Stimulated activated CD8-positive, alpha-beta memory T cell treated with anti-CD3 and anti-CD28 coated beads, Interleukin-15, amount 100 ng/mL, for 48 hours (primary cell): ENCODE results near the gene ROBO2.

Experiments used
- DNase-seq, 2 donors: peaks; one replicate each; pipeline ENCODE4 v3.0.0-alpha.2; 2020; ENCODE audit warnings: low read depth in 2 of 2

The ROBO2 gene

DNA sequence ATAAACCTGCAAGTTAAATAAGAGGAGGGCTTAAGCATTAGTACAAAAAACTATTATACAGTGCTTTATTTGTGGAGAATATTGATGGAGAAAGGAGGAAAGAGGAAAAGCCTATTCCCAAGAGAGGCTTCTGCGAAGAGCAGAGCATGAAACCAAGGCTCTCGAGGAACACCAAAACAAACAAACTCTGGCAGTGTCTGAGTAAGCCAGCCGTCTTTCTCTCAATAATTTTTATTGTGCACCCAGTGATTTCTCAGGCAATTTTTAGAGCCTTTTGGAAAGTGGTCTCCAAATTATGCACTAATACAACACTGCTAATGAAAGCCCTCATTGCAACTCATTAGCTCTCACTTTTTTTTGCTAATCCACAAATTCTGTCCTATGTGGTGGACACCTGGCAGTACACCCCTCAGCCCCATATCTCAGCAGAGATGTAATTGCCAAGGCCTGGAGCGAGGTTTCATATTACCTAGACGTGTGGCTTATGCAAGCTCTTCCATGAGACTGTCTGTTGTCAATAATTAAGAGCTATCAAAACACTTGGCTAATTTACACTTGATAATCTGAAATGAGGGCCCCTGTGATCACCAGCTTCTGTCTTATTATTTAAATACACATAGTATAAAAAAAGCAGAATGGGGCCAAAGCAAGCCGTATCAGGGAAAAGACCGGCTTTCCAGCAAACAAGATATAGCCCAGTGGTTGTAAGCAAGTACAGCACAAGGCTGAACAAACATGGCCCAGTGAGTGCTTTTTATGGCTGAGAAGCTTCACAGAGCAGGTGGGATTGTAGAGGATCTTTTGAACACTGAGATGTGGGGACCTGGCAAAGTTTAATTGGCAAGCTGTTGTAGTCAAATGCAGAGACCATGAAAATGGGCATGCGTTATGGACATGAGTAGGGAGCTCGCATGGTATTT is 216.9 kb downstream of the ROBO2 start:
- no peak for DNase-seq

DNA sequence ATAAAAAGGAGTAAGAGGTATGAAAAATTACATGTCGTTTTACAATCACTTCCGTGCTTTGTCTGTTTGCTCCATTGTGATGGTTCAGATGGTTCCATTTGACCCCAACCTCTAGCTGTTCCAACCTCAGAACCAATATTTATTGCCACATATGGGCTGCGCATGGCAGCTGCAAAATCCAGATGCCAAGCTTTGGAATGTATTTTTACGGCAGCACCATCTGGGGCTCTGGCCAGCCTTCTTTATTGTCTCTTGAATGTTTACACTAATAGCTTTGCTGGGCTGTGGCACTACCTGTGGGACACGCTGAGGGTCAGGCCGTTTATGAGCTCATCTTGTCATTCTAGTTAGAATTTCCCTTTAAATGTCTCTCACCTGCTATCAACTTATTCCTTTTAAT is 219.8 kb downstream of the ROBO2 start:
- no peak for DNase-seq

DNA sequence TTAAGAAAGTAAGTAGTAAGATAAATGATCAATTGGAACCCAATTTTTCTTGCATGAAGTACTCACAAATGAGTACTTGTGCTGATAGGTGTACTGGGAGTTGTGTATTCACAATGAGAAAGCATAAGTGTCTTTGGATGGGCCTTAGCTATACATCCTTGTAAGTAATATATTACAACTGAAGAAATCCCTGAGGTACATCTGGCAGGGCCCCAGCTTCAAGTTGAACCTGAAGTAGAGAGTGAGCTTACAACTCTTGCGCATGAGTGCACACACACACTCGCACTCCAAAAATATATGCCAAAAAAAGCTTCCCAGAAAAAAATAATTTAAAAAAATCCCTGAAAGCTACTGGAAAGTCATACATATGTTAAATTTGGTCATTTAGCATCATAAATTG is 222.5 kb downstream of the ROBO2 start:
- no peak for DNase-seq

DNA sequence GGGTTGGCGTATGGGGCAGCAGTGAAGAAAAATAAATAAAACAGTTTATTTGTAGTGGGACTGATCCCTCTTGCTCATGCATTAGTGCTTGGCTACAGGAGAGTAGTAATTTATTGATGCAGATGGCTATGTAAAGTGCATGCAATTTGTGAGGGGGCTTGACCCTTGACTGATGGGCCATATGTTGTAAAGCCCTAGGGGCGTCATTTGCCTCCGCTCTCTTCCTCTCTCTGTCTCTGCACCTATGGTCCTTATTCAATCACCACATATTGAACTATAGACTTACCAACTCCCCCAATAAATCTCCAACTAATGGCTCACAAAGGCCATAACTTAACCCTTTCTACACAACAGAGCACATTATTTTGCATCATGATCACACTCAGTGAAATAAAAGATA is 227.7 kb downstream of the ROBO2 start:
- DNase-seq: no peak

DNA sequence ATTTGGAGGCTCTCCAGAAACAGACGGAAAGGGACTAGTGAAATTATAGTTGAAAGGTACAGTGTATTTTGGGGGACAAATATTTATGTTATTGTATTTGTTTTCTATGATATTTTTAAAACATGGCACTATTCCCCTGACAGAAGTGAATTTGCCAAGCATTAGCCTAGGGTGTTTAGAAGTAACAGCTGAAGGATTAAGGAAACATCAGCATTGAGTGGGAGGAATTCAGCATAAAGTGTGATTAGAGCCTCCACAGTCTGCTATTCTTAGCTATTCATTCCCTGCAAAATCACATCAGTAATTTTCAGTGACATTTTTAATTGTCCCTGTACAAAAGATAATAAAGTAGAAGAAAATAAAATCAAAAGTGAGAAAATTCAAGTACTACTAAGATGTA is 231.4 kb downstream of the ROBO2 start:
- no peak for DNase-seq

DNA sequence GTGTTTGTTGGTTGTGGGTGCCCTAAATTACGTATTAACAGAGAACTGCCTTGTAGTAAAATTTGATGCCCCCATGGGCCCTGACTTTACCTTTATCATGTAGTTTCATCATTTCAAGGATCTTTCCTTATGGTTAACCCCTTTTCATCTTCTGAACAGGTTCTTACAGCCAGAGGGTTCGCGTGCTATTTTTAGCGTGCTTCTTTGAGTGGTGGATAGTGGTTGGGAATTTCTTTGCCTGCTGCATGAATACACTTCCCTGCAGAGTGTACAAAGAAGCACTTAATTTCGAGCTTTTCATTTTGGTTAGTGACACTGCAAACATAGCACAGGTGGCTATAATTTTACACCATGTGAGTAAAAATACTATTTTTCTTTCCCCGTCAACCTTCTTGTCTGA is 231.8 kb downstream of the ROBO2 start:
- DNase-seq: no peak

DNA sequence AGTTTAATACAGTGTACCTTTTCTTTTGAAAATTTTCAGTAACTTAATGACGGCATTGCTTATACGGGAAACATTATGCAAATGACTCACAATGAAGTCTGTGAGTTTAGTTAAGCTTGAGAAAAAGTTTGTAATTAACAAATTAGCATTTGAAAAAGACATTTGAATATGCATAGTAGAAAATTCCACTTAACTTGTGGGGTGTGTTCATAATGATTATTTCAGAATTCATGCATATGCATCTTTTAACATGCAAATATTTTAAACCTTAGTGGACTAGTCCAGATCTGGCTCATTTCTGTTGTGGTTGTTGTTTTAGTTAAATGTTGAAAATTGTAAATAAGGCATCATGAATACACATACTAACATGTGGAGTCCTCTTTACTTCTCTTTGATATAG is 239.4 kb downstream of the ROBO2 start:
- no peak for DNase-seq

DNA sequence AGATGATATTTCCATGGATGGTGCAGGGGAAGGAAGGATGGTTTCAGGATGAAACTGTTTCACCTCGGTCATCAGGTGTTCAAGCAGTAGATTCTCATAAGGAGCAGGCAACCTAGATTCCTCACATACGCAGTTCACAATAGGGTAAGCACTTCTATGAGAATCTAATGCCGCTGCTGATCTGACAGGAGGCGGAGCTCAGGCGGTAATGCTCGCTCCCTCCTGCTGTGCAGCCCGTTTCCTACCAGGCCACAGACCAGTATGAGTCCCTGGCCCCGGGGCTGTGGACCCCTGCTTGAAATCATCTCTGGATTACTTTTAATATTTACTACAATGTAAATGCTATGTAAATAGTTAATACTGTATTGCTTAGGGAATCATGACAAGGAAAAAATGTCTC is 241.8 kb downstream of the ROBO2 start:
- no peak for DNase-seq

DNA sequence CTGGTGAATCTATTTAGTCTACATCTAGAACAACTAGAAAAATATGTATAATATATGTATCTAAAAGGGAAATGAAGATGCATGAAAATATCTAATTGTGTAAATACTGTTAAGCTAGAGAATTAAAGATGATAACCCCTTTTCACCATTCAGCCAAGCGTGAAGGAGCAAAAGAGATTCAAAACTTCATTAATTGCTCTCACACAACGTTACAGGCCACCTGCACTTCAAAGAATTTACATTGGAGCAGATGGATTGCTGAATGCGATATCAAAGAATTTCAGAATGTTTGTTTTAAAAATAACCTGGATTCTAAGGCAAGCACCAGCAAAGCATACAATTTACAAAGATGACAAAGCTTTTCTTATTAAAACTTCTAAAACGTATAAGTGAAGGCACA is 243.2 kb downstream of the ROBO2 start:
- no peak for DNase-seq

DNA sequence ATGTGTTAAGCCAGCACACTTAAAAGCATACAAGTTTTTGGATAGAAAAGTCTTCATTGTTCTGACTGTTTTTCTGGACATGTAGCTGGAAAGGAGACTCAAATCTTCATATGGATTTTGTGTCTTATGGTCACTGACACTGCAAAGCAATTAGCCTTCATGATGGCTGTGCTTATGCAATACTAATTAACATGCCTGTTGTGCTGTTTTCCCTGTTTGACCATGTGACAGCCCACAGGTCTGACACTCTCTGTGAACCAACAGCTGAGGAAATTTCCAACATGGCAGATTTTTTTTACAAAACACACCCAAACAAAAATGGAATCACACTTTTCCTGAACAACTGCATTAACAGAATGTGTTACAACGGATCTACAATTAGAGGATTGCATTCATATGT is 248.4 kb downstream of the ROBO2 start:
- no peak for DNase-seq

DNA sequence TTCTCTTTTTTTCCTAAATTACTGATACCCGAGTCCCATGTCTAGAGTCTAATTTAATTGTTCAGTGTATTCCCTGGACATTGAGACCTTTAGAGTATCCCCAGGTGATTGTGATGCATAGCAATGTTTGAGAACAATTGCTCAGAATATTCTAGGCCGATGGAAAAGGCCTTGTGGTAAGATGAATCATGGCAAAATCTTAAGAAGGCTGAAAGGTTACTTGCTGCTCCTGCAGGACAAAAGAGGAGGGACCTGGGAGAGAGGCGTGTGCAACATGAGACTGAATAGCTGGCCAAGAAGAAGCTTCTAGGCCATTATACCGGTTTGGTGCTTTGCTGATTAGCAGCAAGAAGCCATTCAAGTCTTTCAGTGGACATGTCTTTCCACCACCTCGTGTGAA is 256.6 kb downstream of the ROBO2 start:
- DNase-seq: no peak

DNA sequence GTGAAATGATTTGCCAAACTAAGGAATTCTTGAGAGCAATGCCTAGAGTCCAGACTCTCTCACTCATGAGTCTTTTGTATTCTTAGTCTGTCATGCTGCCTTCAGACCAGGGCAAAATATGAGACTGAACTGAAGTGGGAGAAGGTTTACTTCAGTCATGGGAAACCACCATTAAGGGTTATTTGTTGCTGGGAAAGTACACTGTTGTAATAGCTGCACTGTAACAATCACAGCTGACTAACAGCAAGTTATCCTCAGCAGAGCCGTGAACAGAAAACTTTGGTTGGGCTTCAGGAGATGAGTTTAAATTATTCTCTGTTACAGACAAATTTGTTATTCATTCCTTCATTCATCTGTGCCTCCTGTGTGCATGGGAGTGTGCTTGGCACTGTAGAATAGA is 258.5 kb downstream of the ROBO2 start:
- DNase-seq: no peak

DNA sequence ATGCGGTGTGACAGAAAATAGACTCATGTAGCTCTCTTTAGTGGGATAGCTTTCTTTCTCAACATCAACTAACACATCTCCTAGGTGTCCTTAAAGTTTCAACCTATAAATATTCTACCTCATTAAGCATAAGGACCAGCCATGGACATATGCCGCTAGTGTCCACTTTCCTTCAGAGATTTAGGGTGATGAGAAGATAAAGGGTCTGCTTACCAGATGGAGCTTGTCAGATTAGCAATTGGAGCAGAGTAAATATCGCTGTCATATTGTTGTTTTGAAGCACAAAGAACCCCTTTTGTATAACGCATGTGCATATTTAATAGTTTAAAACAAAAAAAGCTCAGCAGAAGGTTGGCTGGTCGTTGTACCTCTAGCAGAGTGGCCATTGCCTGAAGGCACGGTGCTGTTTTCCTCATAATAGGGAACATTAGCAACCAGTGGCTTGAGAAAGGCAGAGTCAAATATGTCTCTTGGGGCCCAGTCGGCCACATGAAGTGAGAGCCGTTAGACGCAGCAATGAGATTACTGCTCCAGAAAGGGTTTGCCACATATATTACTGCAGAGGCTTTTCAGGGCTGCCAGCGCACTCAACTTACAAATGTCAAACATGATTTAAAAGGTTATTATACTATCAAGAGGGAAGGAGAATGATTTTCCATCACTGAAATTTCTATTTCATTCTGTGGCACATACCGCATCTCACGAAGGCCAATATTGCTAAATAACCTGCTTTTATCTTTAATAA is 264.2 kb downstream of the ROBO2 start:
- no peak for DNase-seq

DNA sequence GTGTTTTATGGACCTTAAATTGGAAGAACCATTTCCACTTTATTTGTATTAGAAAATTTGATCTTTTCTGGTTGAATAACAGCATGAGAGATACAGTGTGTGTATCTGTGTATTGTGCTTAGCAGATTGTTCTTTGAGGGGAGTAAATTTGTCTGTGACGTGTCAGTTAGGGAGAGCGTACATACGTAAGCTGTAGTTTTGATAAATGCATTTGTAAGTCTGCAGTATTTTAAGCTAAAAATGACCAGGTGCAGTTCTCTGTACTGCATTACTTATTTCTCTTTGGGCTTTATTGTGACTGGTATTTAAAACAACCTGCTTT is 264.8 kb downstream of the ROBO2 start:
- DNase-seq: no peak

DNA sequence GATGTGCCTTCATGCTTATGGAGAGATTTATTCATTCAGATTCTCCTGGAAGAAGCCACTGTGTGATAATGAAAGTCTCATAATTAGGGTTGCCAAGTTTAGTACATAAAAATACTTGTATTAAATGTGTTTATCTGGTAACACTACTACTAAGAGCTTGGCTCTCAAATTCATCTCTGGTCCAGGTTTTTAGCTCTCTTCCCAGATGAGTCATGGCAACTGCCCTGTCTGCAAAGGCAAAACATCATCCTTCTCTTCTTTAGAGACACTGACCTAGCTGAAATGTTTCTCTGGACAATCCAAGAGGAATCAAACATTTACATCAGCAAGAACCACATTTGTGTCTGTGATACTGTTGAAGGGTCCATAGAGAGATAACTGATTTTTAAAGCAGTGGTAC is 269.6 kb downstream of the ROBO2 start:
- DNase-seq: no peak

DNA sequence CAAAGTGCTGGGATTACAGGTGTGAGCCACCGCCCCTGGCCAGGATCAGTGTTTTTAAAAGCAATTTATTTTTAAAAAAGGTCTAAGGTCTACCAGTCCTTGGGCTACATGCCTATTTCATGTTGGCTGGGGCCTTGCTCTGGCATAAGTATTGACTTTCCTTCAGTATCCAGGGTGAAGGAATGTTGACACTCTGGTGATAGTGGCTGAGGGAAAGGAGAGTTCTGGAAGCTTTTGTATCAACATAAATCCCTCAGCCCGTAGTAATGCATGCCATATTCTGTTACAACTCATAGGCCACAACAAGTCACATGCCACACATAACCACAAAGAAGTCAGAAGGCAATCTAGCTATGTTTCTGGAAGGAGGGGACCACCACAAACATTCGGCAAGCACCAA is 273.9 kb downstream of the ROBO2 start:
- no peak for DNase-seq

DNA sequence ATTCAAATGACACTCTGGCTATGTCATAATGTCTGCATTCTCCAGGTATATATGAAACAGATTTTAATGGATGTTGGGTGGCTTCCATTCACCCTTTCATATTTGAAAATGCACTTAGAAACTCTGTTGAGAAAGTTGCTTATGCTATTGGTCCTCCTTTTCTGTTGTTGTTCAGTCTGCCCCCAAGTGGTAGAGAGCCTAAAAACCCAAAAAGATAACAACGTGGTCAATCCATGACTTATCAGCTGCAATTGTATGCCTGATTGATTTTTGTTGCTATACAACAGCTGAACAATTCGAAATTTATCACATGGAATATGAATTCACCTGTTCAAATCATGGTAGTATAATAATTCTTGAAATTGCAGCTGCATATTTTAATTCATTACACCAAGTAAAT is 279.8 kb downstream of the ROBO2 start:
- DNase-seq: no peak

DNA sequence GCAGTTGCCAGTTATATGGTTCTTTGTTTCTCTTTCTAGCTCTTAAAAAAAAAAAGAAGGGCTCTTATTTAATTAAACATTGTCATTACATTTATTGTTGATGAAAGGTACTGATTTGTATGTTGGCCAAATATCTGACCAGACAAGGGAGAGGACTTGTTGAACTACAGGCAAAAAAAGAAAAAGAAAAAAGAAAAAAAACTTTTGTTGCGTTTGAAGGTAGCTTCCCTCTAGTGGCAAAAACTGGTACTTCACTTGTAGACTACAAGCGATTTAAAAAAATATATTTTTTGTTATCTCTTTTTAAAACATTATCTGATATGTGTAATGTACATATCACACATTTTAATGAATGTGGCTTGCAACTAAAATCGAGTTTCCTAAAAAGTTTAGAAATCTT is 280.6 kb downstream of the ROBO2 start:
- no peak for DNase-seq

DNA sequence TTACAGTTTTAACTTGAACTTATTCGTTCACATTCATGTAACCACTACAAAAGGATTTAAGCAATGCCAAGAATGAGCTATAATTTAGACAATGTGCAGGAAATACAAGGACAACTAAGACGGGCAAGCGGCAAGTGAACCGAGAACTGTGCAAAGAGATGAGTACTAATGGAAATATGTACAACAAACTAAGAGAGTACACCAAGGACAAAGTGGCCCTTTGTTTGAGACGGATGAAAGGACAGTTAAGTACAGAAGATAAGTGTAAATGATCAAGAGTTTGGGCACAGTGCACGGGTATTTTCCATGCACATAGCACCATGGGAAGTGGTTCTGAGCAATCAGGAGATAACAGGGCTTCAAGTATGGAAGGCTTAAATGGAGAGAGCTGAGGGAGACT is 281.7 kb downstream of the ROBO2 start:
- no peak for DNase-seq

DNA sequence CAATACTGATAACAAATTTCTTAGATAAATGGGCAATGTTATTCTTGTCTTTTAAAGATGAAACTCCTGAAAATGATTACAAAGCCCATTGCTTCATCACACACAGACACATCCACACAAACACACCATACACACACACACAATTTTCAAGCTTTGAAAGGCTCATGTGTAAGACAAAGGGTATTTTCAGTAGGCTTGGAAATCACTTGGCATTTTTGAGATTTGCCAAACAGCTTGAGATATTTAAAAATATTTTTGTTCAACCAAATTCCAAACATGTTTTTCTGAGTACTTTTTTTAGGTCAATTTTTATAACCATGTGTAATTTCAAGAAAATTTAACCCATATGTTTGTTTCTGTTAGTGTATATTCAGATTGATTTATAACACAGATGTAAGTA is 283.7 kb downstream of the ROBO2 start:
- no peak for DNase-seq

DNA sequence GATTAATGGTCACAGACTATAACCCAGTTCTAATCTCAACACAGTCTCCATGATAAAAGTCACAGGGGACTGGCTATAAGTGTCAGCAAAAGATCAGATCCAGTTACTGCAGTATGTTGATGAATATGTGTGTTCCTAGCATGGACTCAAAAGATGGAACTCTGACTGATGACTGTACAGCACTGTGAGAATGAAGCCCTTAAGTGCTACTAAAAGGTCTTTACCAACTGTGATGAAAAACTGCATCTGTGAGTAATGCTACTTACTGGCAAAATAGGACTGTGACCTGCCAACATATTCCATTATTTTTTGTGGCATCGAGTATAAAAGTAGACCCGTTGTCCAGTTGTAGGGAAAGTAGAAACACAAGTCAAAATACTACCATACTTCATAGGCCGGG is 284.2 kb downstream of the ROBO2 start:
- no peak for DNase-seq

DNA sequence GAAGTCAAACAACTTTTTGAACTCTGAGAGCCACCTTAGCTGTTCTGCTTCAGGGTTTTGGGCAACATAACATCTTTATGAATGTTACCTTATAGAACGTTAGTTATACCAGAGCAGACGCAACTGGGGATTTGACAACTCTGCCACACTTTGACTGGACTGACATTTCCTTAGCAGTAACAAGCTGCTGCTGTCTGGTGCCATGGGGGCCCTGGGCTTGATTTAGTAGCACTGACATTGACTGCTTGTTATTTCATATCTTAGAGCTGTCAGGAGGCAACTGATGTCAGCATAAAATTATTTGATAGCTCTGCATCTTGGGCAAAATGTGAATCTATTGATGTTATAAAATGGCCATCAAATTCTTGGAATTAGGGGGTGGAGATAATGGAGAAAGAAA is 285.4 kb downstream of the ROBO2 start:
- DNase-seq: no peak

DNA sequence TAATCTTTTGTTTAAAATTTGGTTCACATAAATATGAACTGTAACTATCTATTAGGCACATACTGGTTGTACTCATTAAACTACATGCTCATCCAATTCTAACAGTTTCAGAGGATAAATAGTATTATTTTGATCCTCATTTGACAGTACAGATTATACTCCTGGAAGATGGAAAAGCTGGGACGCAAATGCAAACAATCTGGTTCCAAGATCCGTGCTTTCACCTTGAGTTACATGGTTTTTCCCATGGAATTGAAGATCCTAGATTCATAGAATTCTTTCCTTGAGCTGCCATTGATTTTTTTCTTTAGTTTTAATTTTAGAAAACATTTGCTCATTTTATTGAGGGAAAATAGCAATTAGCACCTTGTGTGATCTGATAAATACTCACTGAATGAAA is 285.8 kb downstream of the ROBO2 start:
- DNase-seq: no peak

DNA sequence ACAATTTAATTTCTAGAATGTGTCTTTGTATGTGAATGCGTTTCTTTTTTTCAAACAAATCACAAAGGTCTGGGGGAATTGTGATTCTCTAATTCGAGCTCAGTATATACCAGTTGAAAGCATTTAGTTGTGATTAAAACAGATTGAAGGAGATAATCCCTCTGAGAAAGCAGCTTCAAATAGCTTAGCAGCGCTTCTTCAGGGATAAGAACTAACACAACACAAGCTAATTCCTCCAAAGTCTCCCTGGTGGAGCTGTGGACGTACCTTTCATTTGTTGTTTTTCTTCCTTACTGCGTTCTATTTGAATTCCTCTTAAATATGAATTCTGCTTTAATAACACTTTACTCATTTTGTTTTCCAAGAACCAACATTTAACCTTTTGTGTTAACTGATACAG is 286.7 kb downstream of the ROBO2 start:
- no peak for DNase-seq
